T-helper 9 cell (primary cell): Measurements from ENCODE around the gene GNL3L.
"Not testable (repeated sequence)": the region's sequence is repeated elsewhere in the genome, so short reads cannot be mapped to it uniquely, and the experiment has no call there.

Experiments used
- DNase-seq: peaks from one replicate; pipeline ENCODE4 v3.0.0-alpha.2; 2020
- total RNA-seq, 2 donors: gene quantifications; one replicate each; lab custom pipeline; 2026; lab: John Stamatoyannopoulos, UW

Gene GNL3L
- total RNA-seq, result 54.3 to 88.4 reads per million in 2 donors

- peak; percentile 60 for DNase-seq
These were observed at the start of gene GNL3L for GRCh38 chrX:54529552-54530356. TSS of gene GNL3L (plus strand) at chrX:54530219. CDS start at chrX:54532567, 2,348 bp downstream.

GRCh38 chrX:54482839-54483593, 47.0 kb upstream of the GNL3L start:
- DNase-seq, result no peak

- DNase-seq, result no peak
These were observed 46.1 kb upstream of the GNL3L start for GRCh38 chrX:54483946-54484345.

GRCh38 chrX:54484666-54485065, 45.4 kb upstream of the GNL3L start:
- no peak for DNase-seq

GRCh38 chrX:54489819-54490218, 40.2 kb upstream of the GNL3L start:
- not testable (repeated sequence) for DNase-seq

- DNase-seq, result no peak
These were observed 37.7 kb upstream of the GNL3L start for GRCh38 chrX:54492340-54492739.

- DNase-seq, result no peak
These were observed 35.6 kb upstream of the GNL3L start for GRCh38 chrX:54494166-54494988.

GRCh38 chrX:54494989-54495813, 34.8 kb upstream of the GNL3L start:
- no peak for DNase-seq

GRCh38 chrX:54495814-54496516, 34.1 kb upstream of the GNL3L start, which contains the start of gene FGD1:
TSS of gene FGD1 (minus strand) at chrX:54496234. CDS start at chrX:54495432, 802 bp downstream.
- DNase-seq, result peak; percentile 7

- DNase-seq, result no peak
These were observed 33.5 kb upstream of the GNL3L start for GRCh38 chrX:54496517-54496852.

- no peak for DNase-seq
These were observed 33.1 kb upstream of the GNL3L start for GRCh38 chrX:54496936-54497335.

- no peak for DNase-seq
These were observed 20.6 kb upstream of the GNL3L start for GRCh38 chrX:54509400-54509799.

GRCh38 chrX:54529151-54529550, 868 bp upstream of the GNL3L start:
- DNase-seq, result no peak

GRCh38 chrX:54530357-54530900, 410 bp downstream of the GNL3L start:
- no peak for DNase-seq

GRCh38 chrX:54534271-54534670, 4.3 kb downstream of the GNL3L start:
- no peak for DNase-seq

- no peak for DNase-seq
These were observed 10.3 kb downstream of the GNL3L start for GRCh38 chrX:54540289-54540688.

- not testable (repeated sequence) for DNase-seq
These were observed 12.2 kb downstream of the GNL3L start for GRCh38 chrX:54542239-54542638.

GRCh38 chrX:54550821-54551220, 20.8 kb downstream of the GNL3L start:
- no peak for DNase-seq

GRCh38 chrX:54551801-54552200, 21.8 kb downstream of the GNL3L start:
- DNase-seq, result no peak

GRCh38 chrX:54555006-54555405, 25.0 kb downstream of the GNL3L start:
- not testable (repeated sequence) for DNase-seq

GRCh38 chrX:54560411-54560810, 30.4 kb downstream of the GNL3L start:
- no peak for DNase-seq
